Esophagus muscularis mucosa (tissue), 3 donors: ENCODE measurements around the gene LGALS1.

Experiments used
- CTCF ChIP-seq, 3 experiments: fragments of 200-600 bp in 2 of 3; fragments of 450-650 bp in 1 of 3; sonication (generic) in 2 of 3; IDR thresholded peaks; one replicate each; pipeline ENCODE4 v1.5.1; 2017 to 2019; ENCODE audit warnings: antibody characterized with exemption in 3 of 3, mild to moderate bottlenecking in 2 of 3, moderate library complexity in 1 of 3
- POLR2A ChIP-seq: fragments of 450-650 bp; IDR thresholded peaks from one replicate; pipeline ENCODE4 v1.6.1; 2017; ENCODE audit warnings: antibody characterized with exemption, moderate library complexity, mild to moderate bottlenecking, low read depth

- TF ChIP-seq POLR2A, result no peak
- TF ChIP-seq CTCF (IDR thresholded peaks at IDR 0.05), result no peak
Measured at GRCh38 chr22:37636186-37636948, 39.1 kb upstream of the LGALS1 start.
